Panc1 (cell line): ENCODE results near the gene AKAP9.

Source experiments
- CTCF ChIP-seq: fragments of 450-650 bp; IDR thresholded peaks from 2 replicates; pipeline ENCODE4 v1.5.1; 2017; ENCODE audit warnings: mild to moderate bottlenecking
- POLR2AphosphoS5 ChIP-seq: IDR thresholded peaks from 2 replicates; pipeline ENCODE4 v1.6.1; 2012; ENCODE audit warnings: mild to moderate bottlenecking, low read depth, low read length, moderate library complexity
- REST ChIP-seq, 2 experiments: IDR thresholded peaks; 2 replicates each; pipeline ENCODE4 v1.6.1; 2011 to 2012; ENCODE audit warnings: low read depth in 2 of 2, control low read depth in 1 of 2, low read length in 1 of 2, mild to moderate bottlenecking in 1 of 2, moderate library complexity in 1 of 2; ENCODE audit not compliant: insufficient read depth in 1 of 2
- SIN3A ChIP-seq: IDR thresholded peaks from 2 replicates; pipeline ENCODE4 v1.6.1; 2012; ENCODE audit warnings: low read depth, mild to moderate bottlenecking, low read length, moderate library complexity, borderline replicate concordance; ENCODE audit not compliant: insufficient read depth

- TF ChIP-seq CTCF (no peak), POLR2AphosphoS5 (no peak), SIN3A (no peak), REST (IDR thresholded peaks at IDR 0.05; ENCODE audit: insufficient read depth in 1 of 2, low read depth in 2 of 2, low read length in 1 of 2) (no peak)
Measured at GRCh38 chr7:92053312-92053711, 112.7 kb downstream of the AKAP9 start.
